ENCODE data around the gene FAM227A. TPM values are rescaled to one million over a fixed set of nuclear protein-coding genes. Genes with fewer than 3 reads are reported as not detected.
A peak's percentile ranks its signal among the peaks of the same experiment; 100 is the strongest.

Gene FAM227A
- total and polyA plus RNA-seq, 2 of the 13 experiments (the other 11 are each of a cell fraction or from before 2014, with no cell fraction given): 1.0 to 1.5 TPM

DNA sequence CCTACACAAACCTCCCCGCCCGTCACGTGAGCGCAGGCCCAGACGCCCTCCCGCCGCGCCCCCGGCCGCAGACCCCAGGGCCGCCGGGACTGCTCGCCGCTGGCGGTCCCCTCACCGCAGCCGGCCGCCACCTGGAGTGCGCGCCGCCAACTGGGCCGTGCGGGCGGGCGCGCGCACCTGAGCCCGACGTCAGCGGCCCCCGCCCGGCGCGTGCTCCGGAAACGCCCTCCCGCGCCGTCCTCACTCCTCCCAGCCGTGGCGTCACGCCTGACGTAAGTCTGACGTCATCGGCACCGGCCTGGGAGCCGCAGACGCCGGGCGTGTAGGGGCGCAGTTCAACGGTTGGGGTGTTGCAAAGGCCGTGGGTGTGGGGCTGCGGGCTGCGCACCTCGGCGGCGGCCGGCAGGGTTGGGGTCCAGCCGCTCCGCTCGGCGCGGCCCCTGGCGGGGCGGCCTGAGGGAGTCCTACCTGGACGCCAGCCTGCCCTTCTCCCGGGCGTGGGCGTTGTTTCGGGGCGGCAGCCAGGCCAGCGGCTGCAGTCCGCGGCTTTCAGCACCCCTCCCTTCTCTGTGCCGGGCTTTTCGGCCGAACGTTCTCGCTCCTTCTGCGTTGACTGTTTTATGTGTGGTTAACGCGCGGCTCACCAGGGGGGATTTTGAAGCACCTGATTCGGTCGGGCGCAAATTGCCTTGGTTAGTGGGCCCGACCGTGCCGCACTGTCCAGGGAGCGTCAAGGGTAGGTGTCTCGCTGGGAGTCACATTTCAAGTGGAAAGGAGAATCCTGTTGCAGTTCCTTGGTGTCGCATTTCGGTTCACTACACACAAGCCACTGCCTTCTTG lies 44.8 kb upstream of the FAM227A start, which contains the start of gene JOSD1 (continued):
- TF ChIP-seq, protein P1, sequence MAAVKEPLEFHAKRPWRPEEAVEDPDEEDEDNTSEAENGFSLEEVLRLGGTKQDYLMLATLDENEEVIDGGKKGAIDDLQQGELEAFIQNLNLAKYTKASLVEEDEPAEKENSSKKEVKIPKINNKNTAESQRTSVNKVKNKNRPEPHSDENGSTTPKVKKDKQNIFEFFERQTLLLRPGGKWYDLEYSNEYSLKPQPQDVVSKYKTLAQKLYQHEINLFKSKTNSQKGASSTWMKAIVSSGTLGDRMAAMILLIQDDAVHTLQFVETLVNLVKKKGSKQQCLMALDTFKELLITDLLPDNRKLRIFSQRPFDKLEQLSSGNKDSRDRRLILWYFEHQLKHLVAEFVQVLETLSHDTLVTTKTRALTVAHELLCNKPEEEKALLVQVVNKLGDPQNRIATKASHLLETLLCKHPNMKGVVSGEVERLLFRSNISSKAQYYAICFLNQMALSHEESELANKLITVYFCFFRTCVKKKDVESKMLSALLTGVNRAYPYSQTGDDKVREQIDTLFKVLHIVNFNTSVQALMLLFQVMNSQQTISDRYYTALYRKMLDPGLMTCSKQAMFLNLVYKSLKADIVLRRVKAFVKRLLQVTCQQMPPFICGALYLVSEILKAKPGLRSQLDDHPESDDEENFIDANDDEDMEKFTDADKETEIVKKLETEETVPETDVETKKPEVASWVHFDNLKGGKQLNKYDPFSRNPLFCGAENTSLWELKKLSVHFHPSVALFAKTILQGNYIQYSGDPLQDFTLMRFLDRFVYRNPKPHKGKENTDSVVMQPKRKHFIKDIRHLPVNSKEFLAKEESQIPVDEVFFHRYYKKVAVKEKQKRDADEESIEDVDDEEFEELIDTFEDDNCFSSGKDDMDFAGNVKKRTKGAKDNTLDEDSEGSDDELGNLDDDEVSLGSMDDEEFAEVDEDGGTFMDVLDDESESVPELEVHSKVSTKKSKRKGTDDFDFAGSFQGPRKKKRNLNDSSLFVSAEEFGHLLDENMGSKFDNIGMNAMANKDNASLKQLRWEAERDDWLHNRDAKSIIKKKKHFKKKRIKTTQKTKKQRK (IDR thresholded peaks at IDR 0.05; ENCODE audit: low read length): no peak
- TF ChIP-seq, protein P2, sequence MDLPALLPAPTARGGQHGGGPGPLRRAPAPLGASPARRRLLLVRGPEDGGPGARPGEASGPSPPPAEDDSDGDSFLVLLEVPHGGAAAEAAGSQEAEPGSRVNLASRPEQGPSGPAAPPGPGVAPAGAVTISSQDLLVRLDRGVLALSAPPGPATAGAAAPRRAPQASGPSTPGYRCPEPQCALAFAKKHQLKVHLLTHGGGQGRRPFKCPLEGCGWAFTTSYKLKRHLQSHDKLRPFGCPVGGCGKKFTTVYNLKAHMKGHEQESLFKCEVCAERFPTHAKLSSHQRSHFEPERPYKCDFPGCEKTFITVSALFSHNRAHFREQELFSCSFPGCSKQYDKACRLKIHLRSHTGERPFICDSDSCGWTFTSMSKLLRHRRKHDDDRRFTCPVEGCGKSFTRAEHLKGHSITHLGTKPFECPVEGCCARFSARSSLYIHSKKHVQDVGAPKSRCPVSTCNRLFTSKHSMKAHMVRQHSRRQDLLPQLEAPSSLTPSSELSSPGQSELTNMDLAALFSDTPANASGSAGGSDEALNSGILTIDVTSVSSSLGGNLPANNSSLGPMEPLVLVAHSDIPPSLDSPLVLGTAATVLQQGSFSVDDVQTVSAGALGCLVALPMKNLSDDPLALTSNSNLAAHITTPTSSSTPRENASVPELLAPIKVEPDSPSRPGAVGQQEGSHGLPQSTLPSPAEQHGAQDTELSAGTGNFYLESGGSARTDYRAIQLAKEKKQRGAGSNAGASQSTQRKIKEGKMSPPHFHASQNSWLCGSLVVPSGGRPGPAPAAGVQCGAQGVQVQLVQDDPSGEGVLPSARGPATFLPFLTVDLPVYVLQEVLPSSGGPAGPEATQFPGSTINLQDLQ (CRISPR knock-in tag; IDR thresholded peaks at IDR 0.05): peak; percentile 51
- TF ChIP-seq CREB1 (IDR thresholded peaks at IDR 0.05) (peak; percentile 99), CREB1 (CRISPR knock-in tag; IDR thresholded peaks at IDR 0.05) (peak; percentile 90), KDM3A (CRISPR knock-in tag; IDR thresholded peaks at IDR 0.05; ENCODE audit: low read depth) (no peak), SYNCRIP (IDR thresholded peaks at IDR 0.05; ENCODE audit: insufficient read depth, low read depth, low read length) (no peak), NFIB (CRISPR knock-in tag; IDR thresholded peaks at IDR 0.05; ENCODE audit: borderline replicate concordance) (no peak), ZFP37 (CRISPR knock-in tag; IDR thresholded peaks at IDR 0.05; ENCODE audit: borderline replicate concordance) (no peak), ZFX (CRISPR knock-in tag; IDR thresholded peaks at IDR 0.05; ENCODE audit: low read depth) (peak; percentile 73), ZSCAN9 (CRISPR knock-in tag; IDR thresholded peaks at IDR 0.05; ENCODE audit: borderline replicate concordance) (no peak; the same call in 1 of the 2 replicates)
- TF ChIP-seq, protein P3, sequence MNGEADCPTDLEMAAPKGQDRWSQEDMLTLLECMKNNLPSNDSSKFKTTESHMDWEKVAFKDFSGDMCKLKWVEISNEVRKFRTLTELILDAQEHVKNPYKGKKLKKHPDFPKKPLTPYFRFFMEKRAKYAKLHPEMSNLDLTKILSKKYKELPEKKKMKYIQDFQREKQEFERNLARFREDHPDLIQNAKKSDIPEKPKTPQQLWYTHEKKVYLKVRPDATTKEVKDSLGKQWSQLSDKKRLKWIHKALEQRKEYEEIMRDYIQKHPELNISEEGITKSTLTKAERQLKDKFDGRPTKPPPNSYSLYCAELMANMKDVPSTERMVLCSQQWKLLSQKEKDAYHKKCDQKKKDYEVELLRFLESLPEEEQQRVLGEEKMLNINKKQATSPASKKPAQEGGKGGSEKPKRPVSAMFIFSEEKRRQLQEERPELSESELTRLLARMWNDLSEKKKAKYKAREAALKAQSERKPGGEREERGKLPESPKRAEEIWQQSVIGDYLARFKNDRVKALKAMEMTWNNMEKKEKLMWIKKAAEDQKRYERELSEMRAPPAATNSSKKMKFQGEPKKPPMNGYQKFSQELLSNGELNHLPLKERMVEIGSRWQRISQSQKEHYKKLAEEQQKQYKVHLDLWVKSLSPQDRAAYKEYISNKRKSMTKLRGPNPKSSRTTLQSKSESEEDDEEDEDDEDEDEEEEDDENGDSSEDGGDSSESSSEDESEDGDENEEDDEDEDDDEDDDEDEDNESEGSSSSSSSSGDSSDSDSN (CRISPR knock-in tag; IDR thresholded peaks at IDR 0.05): peak; percentile 38
- TF ChIP-seq, protein P4, sequence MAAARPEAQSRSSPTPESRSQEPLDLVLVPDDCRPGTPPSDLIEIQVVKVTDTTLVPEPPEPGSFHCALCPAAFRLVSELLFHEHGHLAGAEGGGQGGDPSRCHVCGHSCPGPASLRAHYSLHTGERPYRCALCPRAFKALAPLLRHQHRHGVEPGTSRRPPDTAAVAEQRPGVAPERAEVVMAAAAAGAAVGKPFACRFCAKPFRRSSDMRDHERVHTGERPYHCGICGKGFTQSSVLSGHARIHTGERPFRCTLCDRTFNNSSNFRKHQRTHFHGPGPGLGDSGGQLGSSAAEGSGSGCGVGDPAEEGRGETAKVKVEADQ (CRISPR knock-in tag; IDR thresholded peaks at IDR 0.05; ENCODE audit: borderline replicate concordance): peak; percentile 90
- TF ChIP-seq, protein P5, sequence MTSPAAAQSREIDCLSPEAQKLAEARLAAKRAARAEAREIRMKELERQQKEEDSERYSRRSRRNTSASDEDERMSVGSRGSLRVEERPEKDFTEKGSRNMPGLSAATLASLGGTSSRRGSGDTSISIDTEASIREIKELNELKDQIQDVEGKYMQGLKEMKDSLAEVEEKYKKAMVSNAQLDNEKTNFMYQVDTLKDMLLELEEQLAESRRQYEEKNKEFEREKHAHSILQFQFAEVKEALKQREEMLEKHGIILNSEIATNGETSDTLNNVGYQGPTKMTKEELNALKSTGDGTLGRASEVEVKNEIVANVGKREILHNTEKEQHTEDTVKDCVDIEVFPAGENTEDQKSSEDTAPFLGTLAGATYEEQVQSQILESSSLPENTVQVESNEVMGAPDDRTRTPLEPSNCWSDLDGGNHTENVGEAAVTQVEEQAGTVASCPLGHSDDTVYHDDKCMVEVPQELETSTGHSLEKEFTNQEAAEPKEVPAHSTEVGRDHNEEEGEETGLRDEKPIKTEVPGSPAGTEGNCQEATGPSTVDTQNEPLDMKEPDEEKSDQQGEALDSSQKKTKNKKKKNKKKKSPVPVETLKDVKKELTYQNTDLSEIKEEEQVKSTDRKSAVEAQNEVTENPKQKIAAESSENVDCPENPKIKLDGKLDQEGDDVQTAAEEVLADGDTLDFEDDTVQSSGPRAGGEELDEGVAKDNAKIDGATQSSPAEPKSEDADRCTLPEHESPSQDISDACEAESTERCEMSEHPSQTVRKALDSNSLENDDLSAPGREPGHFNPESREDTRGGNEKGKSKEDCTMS (CRISPR knock-in tag; conservative IDR thresholded peaks at IDR 0.05): no peak

Measured in HepG2 (cell line).